ENCODE results near the gene TACC2. TPM values are rescaled to one million over a fixed set of nuclear protein-coding genes. Genes with fewer than 3 reads are reported as not detected.
"Not testable (repeated sequence)": the region's sequence is repeated elsewhere in the genome, so short reads cannot be mapped to it uniquely, and the experiment has no call there.

TACC2 gene
- total RNA-seq: not detected in 2 replicates

- peaks cover 14% of the 10 kb centered on the region for H3K9me3 Mint-ChIP-seq
- H3K4me3 Mint-ChIP-seq: no peak within 1 kb of the TSS
- intact Hi-C loops (cut with micrococcal nuclease): no loop called here
- no peak for DNase-seq (ENCODE audit: low spot score)
- peaks cover 10% of the 10 kb centered on the region for H3K4me1 Mint-ChIP-seq (ENCODE audit: low read depth)
- H3K27ac Mint-ChIP-seq: no peak within 1 kb of the TSS
- no peaks in the 10 kb centered on the region for H3K36me3 Mint-ChIP-seq (ENCODE audit: low read depth)
- peaks cover 3% of the 10 kb centered on the region for H3K27me3 Mint-ChIP-seq (ENCODE audit: insufficient read depth)
Measured at GRCh38 chr10:121988361-121989324, at the start of gene TACC2. TACC2 (plus strand) TSS chr10:121989163; CDS start chr10:122021982, 32,819 bp downstream.

DNA sequence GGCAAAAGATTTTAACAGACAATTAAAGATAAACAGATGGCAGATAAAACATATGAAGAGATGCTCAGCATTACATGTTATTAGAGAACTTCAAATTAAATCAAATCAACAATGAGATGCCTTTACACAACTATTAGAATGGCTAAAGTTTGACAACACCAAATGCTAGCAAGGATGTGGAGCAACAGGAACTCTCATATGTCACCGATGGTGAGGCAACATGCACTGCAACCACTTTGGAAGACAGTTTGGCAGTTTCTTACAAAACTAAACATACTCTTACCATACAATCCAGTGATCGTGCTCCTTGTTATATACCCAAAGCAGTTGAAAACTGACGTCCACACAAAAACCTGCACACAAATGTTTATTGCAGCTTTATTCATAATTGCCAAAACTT, 47.4 kb upstream of the TACC2 start:
- H3K4me1 Mint-ChIP-seq (ENCODE audit: low read depth): no peaks in the 10 kb centered on the region
- intact Hi-C loops (cut with micrococcal nuclease): no loop called here
- no peak overlapping the region for H3K4me3 Mint-ChIP-seq
- no peak for DNase-seq (ENCODE audit: low spot score)
- no peak overlapping the region for H3K27ac Mint-ChIP-seq
- no peaks in the 10 kb centered on the region for H3K9me3 Mint-ChIP-seq
- H3K36me3 Mint-ChIP-seq (ENCODE audit: low read depth): no peaks in the 10 kb centered on the region
- H3K27me3 Mint-ChIP-seq (ENCODE audit: insufficient read depth): peaks cover 18% of the 10 kb centered on the region

DNA sequence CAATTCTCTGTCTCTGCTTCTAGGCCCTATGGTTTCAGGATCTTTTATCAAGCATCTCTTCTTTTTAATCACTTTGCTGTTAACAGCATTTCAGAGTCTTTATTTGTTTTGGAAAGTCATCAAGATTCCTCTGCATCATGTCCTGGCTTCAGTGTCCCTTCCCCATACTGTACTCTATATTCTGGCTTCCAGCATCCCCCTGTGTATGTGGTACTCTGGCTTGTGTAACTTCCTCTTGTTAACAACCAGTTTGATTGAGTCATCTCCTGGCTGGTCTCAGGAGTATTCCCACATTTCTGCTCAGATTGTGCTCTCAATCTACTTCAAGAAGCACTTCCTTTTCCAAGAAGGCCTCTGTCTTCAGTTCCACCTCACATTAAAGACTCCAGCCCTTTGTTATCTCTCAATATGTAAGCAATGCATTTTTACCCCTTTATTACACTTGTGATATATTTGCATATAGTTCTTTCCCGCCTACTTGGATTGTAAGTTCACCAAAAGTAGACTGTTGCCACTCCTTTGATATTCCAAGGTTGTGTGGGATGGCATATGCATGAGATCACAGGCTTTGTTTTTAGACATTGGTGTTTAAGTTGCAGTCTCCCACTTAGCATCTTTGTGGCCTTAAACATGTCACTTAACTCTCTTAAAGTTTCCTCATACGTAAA, 46.1 kb upstream of the TACC2 start:
- Mint-ChIP-seq H3K9me3 (no peaks in the 10 kb centered on the region), H3K4me3 (no peak overlapping the region), H3K27ac (no peak overlapping the region), H3K4me1 (ENCODE audit: low read depth) (no peaks in the 10 kb centered on the region), H3K27me3 (ENCODE audit: insufficient read depth) (peaks cover 7% of the 10 kb centered on the region), H3K36me3 (ENCODE audit: low read depth) (no peaks in the 10 kb centered on the region)
- intact Hi-C loops (cut with micrococcal nuclease): no loop called here
- DNase-seq (ENCODE audit: low spot score): no peak

- Mint-ChIP-seq H3K4me1 (ENCODE audit: low read depth) (no peaks in the 10 kb centered on the region), H3K4me3 (no peak overlapping the region), H3K36me3 (ENCODE audit: low read depth) (peaks cover 3% of the 10 kb centered on the region), H3K9me3 (no peaks in the 10 kb centered on the region), H3K27ac (no peak overlapping the region), H3K27me3 (ENCODE audit: insufficient read depth) (no peaks in the 10 kb centered on the region)
- no peak for DNase-seq (ENCODE audit: low spot score)
- intact Hi-C loops (cut with micrococcal nuclease): no loop called here
Measured at GRCh38 chr10:121947343-121948330, 41.3 kb upstream of the TACC2 start.

GRCh38 chr10:121949049-121949448, 39.9 kb upstream of the TACC2 start:
- Mint-ChIP-seq H3K36me3 (ENCODE audit: low read depth) (peaks cover 10% of the 10 kb centered on the region), H3K4me1 (ENCODE audit: low read depth) (no peaks in the 10 kb centered on the region), H3K27me3 (ENCODE audit: insufficient read depth) (no peaks in the 10 kb centered on the region), H3K27ac (no peak overlapping the region), H3K9me3 (no peaks in the 10 kb centered on the region), H3K4me3 (no peak overlapping the region)
- intact Hi-C loops (cut with micrococcal nuclease): no loop called here
- DNase-seq (ENCODE audit: low spot score): no peak

DNA sequence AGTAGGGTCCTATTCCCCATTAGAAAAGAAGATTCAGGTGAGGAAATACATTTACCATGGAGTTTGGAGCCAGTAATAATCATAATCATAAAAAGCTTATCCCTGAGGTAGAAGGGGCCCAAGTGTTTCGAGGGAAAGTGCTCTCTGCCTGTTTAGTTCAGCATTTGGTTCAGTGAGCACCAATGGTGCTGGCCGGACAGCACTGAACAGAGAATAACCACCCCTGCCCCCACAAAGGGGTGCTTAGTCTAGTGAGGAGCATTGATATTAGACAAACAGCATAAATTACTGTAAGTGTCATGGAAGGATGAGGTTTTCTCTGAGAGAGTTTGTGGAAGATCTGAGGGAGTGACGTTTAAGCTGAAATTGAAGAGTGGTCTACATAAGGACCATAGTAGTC, 39.5 kb upstream of the TACC2 start:
- Mint-ChIP-seq H3K4me1 (ENCODE audit: low read depth) (no peaks in the 10 kb centered on the region), H3K36me3 (ENCODE audit: low read depth) (peaks cover 10% of the 10 kb centered on the region), H3K27ac (no peak overlapping the region), H3K4me3 (no peak overlapping the region), H3K27me3 (ENCODE audit: insufficient read depth) (no peaks in the 10 kb centered on the region), H3K9me3 (no peaks in the 10 kb centered on the region)
- DNase-seq (ENCODE audit: low spot score): no peak
- intact Hi-C loops (cut with micrococcal nuclease): no loop called here

DNA sequence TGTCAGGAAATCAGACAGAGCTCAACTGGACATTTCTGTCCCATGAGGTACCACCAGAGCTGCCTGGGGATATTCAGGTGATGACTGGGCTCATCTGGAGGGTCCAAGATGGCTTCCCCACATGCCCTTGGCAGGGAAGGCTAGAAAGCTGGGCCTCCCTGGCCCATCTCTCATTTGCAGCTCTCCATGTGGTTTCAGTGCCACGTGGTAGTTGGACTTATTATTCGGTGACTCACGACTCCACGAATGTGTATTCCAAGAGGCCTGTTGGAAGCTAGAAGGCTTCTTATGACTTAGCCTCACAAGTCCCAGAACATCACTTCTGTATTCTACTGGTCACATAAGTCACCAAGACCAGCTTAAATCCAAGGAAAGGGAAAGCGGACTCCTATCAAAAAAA, 36.7 kb upstream of the TACC2 start:
- Mint-ChIP-seq H3K27ac (no peak overlapping the region), H3K4me3 (no peak overlapping the region), H3K27me3 (ENCODE audit: insufficient read depth) (no peaks in the 10 kb centered on the region), H3K36me3 (ENCODE audit: low read depth) (peaks cover 25% of the 10 kb centered on the region), H3K4me1 (ENCODE audit: low read depth) (no peaks in the 10 kb centered on the region), H3K9me3 (no peaks in the 10 kb centered on the region)
- DNase-seq (ENCODE audit: low spot score): no peak
- intact Hi-C loops (cut with micrococcal nuclease): no loop called here

GRCh38 chr10:121956111-121957061, 32.6 kb upstream of the TACC2 start:
- intact Hi-C loops (cut with micrococcal nuclease): no loop called here
- DNase-seq (ENCODE audit: low spot score): no peak
- no peaks in the 10 kb centered on the region for H3K9me3 Mint-ChIP-seq
- H3K4me3 Mint-ChIP-seq: no peak overlapping the region
- H3K36me3 Mint-ChIP-seq (ENCODE audit: low read depth): peaks cover 31% of the 10 kb centered on the region
- H3K27me3 Mint-ChIP-seq (ENCODE audit: insufficient read depth): no peaks in the 10 kb centered on the region
- H3K4me1 Mint-ChIP-seq (ENCODE audit: low read depth): peaks cover 8% of the 10 kb centered on the region
- no peak overlapping the region for H3K27ac Mint-ChIP-seq

DNA sequence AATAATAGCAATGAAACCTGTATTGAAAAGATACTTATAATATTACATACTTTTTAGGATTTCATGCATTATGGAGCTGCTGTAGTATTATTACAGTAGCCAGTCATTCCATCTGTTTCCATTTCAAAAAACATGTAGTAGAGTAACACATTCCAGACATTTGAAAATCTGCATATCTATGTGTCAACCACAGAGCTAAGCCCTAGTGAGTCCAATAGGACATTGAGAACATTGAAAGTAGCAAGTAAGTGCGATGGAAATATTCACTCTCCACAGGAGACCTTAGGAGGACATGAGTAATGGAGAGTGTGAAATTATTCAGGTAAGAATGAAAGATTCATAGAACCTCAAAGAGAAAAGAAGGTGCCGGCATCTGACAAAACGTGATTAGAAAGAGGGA, 29.3 kb upstream of the TACC2 start:
- H3K36me3 Mint-ChIP-seq (ENCODE audit: low read depth): peaks cover 33% of the 10 kb centered on the region
- no peak for DNase-seq (ENCODE audit: low spot score)
- H3K9me3 Mint-ChIP-seq: no peaks in the 10 kb centered on the region
- H3K4me1 Mint-ChIP-seq (ENCODE audit: low read depth): peaks cover 8% of the 10 kb centered on the region
- H3K27me3 Mint-ChIP-seq (ENCODE audit: insufficient read depth): no peaks in the 10 kb centered on the region
- intact Hi-C loops (cut with micrococcal nuclease): no loop called here
- no peak overlapping the region for H3K27ac Mint-ChIP-seq
- H3K4me3 Mint-ChIP-seq: no peak overlapping the region

DNA sequence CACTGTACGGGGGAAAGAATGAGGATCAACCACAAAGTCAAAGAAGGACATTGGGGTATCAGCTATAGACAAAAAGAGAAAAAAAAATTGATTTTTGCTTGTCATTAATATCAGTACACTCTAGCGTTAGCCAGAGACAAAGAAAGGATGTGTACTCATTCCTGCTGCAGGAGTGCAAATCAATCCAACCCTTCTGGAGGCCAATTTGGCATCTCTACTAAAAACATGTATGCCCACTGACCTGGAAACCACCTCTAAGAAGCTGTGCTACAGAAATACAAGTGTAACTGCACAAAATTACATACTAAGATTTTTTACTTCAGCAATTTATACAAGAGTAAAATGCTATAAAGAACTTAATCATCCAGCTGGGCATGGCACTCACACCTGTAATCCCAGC, 27.5 kb upstream of the TACC2 start:
- no peak for DNase-seq (ENCODE audit: low spot score)
- Mint-ChIP-seq H3K27me3 (ENCODE audit: insufficient read depth) (no peaks in the 10 kb centered on the region), H3K4me3 (no peak overlapping the region), H3K4me1 (ENCODE audit: low read depth) (peaks cover 8% of the 10 kb centered on the region), H3K36me3 (ENCODE audit: low read depth) (peaks cover 36% of the 10 kb centered on the region), H3K9me3 (no peaks in the 10 kb centered on the region), H3K27ac (no peak overlapping the region)
- intact Hi-C loops (cut with micrococcal nuclease): no loop called here

GRCh38 chr10:121965996-121966395, 23.0 kb upstream of the TACC2 start:
- intact Hi-C loops (cut with micrococcal nuclease): no loop called here
- peaks cover 32% of the 10 kb centered on the region for H3K36me3 Mint-ChIP-seq (ENCODE audit: low read depth)
- no peaks in the 10 kb centered on the region for H3K4me1 Mint-ChIP-seq (ENCODE audit: low read depth)
- H3K27ac Mint-ChIP-seq: no peak overlapping the region
- DNase-seq (ENCODE audit: low spot score): no peak
- no peak overlapping the region for H3K4me3 Mint-ChIP-seq
- no peaks in the 10 kb centered on the region for H3K9me3 Mint-ChIP-seq
- H3K27me3 Mint-ChIP-seq (ENCODE audit: insufficient read depth): no peaks in the 10 kb centered on the region

- DNase-seq (ENCODE audit: low spot score); H3K27me3 Mint-ChIP-seq (ENCODE audit: insufficient read depth); intact Hi-C loops (cut with micrococcal nuclease); H3K4me3 Mint-ChIP-seq; H3K27ac Mint-ChIP-seq; H3K9me3 Mint-ChIP-seq: not testable (repeated sequence)
- H3K4me1 Mint-ChIP-seq (ENCODE audit: low read depth): peaks cover 19% of the 10 kb centered on the region
- H3K36me3 Mint-ChIP-seq (ENCODE audit: low read depth): peaks cover 40% of the 10 kb centered on the region
Measured at GRCh38 chr10:121969086-121969485, 19.9 kb upstream of the TACC2 start.
